Heart left ventricle (tissue), 13 donors: ENCODE measurements around the gene SREBF2.

Source experiments
- POLR2A ChIP-seq, 2 donors: fragments of 450-650 bp; IDR thresholded peaks; one replicate each; pipeline ENCODE4 v1.6.1; 2017; ENCODE audit warnings: antibody characterized with exemption in 2 of 2, mild to moderate bottlenecking in 2 of 2, moderate library complexity in 2 of 2
- TF ChIP-seq, protein P1 (sequence below), 12 donors: fragments of 200-600 bp; sonication (generic) in 4 of 12; IDR thresholded peaks; one replicate each; pipeline versions ENCODE4 v1.5.0 to v1.8.0; 2018 to 2022; ENCODE audit warnings: antibody characterized with exemption in 12 of 12, mild to moderate bottlenecking in 5 of 12
- donor health status: ischemic (EF 13 %, LVEDD 7.1; RV severe dilation, severe dysfunction).
- donor health status: DM: no; HTN: yes; CAD: no.
- donor health status: DM: no; HTN: no; CAD: no.
- donor health status: ischemic (EF 25% LVEDD 6.9; RV normal size, moderate dysfunction).
- donor health status: ischemic (EF 25% LVEDD 5.7; RV mildly dilated, moderate dysfunction).
- donor health status: ischemic (EF 35%, LVEDD 5.7; RV mildly dilated, moderate dysfunction).
- donor health status: nonischemic (EF 11% LVEDD 7.7; RV severe dilation, severe dysfunction).
- donor health status: DM: yes; HTN: yes; CAD: no.
- donor health status: PGD.
- donor health status: ischemic (EF 29% LVEDD 5.4; RV normal size, mild dysfunction).
- donor health status: nonischemic (EF 23%, LVEDD 6.1; RV moderate dilation, normal function).

DNA sequence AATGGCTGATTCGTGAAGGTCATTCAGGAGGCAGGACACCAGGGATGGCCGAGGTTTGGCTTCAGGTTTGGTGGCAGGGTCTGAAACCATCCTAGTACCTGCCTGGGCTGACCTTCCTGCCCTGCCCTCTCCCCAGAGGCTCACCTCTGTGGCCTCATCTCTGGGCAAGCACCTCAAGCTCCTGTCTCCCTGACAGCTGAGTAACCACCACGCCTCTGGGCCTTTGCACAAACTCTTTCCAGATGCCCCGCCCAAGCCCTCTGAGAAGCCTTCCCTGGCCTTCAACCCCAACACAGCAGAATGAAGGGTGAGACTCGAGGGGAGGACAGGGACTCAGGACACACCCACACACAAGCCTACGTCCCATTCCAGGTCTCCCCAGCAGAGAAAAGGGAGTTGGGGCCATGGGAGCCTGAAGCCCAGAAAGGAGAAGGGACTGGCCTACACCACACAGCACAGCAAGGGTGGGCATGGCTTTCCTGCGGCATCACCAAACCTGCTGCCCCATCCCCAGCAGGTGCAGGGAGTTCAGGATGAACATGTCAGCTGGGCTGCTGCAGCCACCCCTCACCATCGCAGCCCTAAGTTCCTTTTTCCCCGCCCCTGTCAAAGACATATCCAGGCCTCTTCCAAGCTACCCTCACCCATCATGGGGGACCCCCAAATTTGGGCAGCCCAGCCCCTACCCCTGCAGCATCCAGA, 79.6 kb downstream of the SREBF2 start:
- TF ChIP-seq, protein P1, sequence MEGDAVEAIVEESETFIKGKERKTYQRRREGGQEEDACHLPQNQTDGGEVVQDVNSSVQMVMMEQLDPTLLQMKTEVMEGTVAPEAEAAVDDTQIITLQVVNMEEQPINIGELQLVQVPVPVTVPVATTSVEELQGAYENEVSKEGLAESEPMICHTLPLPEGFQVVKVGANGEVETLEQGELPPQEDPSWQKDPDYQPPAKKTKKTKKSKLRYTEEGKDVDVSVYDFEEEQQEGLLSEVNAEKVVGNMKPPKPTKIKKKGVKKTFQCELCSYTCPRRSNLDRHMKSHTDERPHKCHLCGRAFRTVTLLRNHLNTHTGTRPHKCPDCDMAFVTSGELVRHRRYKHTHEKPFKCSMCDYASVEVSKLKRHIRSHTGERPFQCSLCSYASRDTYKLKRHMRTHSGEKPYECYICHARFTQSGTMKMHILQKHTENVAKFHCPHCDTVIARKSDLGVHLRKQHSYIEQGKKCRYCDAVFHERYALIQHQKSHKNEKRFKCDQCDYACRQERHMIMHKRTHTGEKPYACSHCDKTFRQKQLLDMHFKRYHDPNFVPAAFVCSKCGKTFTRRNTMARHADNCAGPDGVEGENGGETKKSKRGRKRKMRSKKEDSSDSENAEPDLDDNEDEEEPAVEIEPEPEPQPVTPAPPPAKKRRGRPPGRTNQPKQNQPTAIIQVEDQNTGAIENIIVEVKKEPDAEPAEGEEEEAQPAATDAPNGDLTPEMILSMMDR (IDR thresholded peaks at IDR 0.05): no peak
- no peak for TF ChIP-seq POLR2A (IDR thresholded peaks at IDR 0.05)
